GM19324 (cell line): ENCODE data around the gene ITGB8.

Experiments
- ATAC-seq: cut with Tn5 transposase; IDR thresholded peaks from one replicate; pipeline ENCODE4 v1.9.1; 2021; ENCODE audit warnings: mild to moderate bottlenecking, moderate library complexity; ENCODE audit not compliant: unreplicated experiment, low FRiP score

Gene ITGB8

DNA sequence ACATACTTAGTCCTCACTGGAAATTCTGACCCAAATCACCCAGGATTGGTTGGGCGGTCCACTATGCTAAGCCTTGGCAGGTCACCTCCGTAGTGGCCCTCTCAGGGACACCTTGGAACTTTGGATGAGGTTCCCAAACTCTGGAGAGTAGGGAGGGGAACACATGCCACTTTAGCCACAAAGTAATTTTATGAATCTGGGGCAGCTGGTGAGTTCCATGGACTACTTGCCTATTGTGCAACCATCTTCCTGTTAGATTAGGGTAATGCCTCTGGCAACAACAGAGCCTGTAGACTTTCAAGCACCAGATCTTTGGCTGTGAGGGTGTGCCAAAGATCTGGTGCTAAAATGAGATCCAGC lies 77.7 kb downstream of the ITGB8 start:
- ATAC-seq = no peak

DNA sequence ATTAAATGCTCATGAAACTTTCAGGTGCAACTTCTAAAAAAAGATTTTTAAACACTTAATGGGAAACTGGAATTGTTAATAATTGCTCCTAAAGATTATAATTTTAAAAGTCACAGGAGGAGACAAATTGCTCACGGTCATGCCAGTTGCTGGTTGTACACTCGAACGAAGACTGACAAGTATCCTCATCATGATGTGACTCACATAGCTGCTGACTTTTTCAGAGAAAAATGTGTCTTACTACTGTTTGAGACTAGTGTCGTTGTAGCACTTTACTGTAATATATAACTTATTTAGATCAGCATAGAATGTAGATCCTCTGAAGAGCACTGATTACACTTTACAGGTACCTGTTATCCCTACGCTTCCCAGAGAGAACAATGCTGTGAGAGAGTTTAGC lies 79.3 kb downstream of the ITGB8 start:
- no peak for ATAC-seq

DNA sequence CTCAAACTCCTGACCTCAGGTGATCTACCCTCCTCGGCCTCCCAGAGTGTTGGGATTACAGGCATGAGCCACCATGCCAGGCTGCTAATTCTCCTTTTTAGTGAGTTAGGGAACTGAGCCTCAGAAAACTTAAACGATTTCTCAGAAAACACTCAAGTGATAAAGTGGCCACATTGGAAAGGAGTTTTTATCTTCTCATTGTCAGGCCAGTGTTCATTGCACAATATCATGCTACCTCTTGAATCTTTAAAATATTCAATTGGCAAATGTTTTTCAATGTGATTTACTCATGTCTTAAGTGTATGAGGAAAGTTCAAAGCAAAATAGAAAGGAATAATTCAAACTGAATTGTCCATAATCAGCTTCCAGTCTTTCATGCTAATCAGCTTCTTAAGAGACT lies 80.7 kb downstream of the ITGB8 start:
- no peak for ATAC-seq

DNA sequence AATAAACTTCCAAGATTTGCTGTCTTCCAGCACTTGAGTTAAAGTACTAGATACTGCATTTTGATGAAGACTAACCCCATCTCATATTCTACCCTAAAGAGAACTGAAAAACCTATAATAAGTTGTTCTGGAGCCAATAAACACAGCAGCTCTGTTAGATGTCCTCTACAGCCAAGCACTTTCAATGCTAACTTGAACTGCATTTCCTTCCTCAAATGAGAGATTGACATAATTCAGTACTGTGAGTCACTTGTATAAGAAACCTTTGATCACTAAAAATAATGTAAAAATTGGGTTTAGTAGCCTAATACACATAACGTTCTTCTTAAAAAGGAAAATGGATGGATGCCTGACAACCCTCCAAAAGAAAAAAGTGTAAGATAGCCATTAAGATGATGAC lies 81.3 kb downstream of the ITGB8 start:
- ATAC-seq = no peak

DNA sequence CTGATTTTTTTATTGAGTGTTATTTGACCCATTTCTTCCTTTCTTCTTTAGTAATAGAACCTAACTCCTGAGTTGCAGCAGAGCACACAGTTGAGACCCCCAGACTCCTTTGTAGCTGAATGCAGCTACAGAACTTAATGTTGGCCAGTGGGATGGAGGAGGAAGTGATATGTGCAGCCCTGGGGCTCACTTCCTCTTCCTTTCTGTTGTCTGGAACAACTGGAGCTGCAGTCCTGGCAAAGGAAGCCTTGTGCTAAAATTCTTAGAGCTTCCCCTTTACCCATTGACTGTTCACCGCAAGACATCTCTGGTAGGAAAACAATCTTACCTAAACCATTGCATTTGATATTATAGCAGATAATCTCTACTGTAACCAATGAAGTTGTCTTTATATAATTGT lies 86.6 kb downstream of the ITGB8 start:
- ATAC-seq = no peak

DNA sequence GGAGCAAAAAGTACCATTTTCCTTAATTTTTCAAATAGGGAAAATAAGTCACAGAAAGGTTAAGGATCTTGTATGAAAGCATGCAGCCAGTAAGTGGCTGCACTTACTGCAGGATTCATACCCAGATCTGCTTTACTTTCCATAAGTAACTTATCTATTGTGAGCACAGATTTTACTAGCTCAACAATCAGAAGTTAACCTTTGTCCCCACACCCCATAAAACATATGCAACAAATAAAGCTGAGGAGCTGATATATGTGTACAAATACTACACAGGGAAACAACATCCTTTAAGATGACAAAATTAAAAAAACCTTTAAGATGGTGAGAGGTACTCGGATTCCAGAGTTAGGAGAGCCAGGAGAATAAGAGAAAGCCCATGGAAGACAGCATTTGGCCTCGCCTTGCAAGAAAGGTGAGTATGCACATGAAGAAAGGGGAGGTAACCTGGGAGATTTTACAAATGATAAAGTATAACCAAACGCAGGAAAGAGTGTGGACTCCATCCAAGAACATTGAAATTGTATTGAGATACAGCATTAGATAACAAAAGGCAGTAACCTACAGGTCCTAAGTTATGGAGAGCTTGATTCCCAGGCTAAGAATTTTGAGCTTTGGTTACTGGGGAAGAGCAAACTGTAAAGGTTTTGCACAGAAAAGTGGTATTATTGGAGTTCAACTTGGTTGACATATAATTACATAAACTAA lies 87.1 kb downstream of the ITGB8 start:
- ATAC-seq = no peak

DNA sequence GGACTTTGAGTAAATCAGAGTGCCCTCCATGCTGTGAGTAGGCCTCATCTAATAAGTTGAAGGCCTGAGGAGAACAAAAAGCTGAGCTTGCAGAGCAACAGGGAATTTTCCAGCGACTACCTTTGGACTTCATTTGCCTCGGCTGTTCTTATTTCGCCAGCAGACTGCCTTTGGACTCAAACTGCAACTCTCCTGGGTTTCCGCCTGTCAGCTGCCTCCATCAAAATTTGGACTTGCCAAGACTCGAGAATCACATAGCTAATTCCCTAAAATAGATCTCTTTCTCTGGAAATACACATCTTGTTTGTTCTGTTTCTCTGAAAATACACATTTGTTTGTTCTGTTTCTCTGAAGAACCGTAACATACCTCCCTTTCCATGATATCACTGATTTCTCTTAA lies 93.8 kb downstream of the ITGB8 start:
- ATAC-seq = no peak

DNA sequence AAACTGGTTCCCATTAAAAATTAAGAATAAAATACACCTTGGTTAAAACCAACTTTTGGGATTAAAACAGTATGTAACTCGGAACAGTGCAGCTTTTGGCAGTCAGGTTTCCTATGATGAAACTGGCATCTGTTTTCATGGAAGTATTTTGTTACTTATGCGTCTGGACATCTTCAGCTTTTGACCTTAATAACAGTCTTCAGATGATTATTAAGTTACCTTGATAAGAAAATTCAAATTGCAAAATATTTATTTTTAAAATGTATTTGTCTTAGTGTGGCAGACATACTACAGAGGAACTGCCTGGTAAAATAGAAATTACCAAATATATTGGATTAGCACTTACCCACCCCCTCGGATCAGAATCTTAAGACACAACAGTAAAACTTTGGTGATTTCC lies 100.0 kb downstream of the ITGB8 start:
- ATAC-seq = no peak

DNA sequence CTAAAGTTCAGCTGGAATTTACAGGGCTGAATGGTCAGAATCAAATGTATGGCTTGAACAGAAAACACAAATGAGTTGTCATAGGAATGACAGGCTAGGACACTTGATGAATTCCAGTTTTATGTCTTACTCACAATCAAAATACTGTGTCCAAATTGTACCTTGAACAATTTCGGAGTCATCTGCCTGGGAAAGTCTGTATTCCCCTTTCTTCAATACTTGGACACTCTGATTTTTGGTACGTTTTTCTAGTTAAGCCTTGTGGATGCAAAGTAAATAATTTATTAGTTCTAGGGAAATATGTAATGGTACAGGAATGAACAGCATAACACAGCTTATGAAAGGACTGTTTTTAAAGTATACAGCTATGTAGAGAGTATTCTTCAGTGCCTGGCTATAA lies 100.4 kb downstream of the ITGB8 start:
- ATAC-seq = no peak

DNA sequence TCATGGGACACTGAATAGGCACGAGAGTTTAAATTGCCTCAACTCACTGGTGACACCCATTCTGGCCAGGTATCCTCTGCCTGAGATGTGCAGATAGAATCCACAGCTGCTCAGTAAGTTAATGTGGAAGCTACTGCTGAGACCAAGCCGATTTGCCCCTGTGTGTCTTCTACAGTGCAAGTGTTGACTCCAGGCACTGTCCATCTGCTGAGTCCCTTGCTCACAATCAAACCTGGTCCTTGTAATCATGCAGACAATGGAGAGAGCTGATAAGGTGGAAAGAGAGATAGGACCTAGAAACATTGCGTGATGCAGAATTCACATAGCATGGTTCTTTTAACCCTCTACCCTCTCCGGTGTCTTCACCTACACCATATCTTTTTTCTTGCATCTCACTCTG lies 101.4 kb downstream of the ITGB8 start:
- no peak for ATAC-seq

DNA sequence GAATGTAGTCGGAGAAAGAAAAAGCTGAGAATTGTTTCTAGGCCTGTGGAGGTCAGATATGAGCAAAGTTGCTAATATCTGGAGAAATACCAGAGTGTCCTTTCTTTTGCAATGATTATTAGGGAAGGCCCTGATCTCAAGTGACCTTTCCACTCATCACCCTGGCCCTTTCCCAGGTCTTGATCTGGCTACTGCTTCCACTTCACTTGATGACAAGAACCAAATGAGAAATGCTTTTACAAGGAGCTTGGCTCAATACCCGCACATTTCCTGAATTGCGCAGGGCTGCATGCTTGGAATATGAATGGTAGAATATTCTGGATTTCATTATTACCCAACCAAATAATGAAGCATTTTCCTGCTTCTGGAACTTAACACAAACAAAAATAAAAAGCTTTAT lies 104.6 kb downstream of the ITGB8 start:
- ATAC-seq = no peak

DNA sequence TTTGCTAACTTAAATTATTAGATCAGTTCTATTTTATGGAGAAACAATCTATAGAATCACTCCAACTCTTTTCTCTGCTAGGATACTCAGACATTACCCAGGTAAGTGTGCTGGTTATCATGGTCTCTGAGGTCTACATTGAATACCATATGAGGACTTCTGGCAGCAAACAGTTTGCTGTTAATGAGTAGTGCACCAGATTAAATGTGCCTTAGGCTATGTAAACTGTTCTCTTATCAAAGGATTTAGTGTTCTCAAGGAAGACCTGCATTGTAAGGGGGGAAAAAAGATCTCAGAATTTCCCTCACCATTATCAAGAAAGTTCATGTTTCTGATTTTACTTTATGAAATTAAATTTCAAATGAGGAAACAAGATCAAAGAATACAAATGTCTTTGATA lies 107.5 kb downstream of the ITGB8 start:
- ATAC-seq = peak; percentile 4

DNA sequence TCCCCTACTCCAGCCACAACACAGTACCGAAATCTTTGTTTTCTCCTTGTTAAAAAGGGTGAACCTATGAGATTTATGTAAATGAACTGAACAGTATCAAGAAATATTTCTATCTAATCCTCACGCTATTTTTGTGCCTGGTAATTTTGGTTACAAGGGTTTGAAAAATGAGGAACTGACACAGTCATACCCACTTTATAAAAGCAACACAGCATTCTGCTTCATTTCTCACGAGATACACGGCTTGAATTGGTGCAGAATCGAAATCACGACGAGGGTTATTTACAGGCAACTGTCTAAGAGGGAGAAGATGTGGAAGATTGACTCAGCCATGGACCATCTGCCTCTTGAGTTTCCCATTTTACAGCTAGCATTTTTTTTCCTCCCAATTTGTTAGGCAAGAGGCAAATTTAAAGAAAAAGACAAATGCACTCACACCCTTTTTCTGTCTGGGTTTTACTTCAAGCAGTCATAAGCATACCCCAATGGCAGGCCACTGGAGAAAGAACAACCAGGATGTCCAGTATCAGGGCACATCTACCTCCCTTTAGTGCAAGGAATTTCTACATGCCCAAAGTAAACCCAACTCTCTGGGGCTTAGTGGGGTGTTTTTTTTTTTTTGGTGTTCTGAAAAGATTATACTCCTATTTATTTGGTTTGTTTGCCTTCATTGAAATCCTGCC lies 108.1 kb downstream of the ITGB8 start:
- ATAC-seq = peak; percentile 84

DNA sequence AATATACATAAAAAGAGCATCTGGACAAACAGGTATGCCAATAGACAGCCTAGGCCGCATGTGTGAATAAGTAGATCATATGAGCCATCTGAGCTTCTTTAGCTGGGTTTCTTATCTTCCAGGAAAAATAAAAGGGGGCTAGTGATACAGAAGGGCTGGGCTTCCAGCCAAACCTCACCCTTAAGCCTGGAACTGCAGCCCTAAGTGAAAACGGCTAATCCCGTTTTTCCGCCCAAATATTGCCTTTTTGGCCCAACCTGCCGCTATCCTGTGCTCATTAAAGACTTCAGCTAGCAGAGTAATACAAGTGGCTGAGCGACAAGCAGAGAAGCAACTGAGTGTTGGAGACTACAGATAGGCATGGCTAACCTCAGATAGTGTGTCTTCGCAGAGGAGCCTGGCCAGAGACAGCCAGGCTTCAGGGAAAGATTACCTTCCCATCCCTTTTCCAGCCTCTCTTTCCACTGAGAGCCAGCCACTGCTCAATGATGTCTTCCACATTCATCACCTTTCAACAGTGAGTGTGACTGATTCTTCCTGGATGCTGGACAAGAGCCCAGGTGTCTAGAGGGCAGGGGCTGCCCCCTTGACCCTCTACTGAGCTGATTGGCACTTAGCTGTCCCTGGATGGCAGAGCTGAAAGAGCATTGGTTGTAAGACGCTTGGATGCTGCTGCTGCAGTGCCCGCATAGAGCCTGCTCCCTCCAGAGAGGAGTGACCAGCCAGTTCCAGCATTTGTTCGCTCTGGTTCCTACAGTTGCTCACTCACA lies 108.9 kb downstream of the ITGB8 start:
- ATAC-seq = no peak

DNA sequence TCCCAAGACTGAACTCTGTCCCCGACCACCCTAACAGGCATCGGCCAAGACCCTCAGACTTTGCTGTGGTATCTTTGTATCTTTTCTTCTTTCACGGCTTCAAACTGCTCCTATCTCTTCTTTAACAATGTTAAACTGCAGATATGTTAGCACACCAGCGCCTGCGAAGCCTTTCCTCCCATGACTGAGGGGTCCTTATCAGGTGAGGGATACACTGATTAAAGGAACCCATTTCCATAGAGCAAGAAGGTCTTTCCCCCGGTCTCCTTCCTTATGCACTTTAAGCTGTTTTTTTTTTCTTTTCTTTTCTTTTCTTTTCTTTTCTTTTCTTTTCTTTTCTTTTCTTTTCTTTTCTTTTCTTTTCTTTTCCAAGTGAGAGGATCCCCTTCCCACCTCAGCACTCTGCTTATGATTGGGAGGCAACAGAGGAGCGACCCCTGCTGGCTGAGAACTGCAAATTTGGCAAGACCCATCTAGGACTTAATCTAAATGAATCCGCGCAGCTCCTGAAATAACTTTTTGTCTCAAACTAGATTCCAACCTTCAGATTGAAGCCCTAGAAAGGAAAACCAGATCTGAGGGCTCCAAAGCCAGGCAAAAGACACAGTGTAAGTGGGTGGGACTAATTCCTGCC lies 109.9 kb downstream of the ITGB8 start:
- ATAC-seq = no peak

DNA sequence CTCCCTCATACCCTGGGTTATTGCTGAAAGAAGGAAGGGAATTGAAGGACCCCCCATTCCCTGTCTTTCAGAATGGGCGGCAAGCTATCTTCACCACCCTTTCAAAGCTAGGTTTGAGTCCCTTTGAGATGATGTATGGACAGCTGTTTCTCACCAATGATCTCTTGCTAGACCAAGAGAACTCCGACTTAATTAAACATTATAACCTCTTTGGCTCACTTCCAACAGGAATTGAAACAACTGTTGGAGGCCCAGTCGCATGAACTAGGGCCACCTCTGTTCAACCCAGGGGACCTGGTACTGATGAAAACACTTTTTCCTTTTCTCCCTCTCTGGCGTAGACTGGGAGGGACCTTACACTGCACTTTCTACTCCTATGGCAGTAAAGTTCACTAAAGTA lies 110.6 kb downstream of the ITGB8 start:
- no peak for ATAC-seq

DNA sequence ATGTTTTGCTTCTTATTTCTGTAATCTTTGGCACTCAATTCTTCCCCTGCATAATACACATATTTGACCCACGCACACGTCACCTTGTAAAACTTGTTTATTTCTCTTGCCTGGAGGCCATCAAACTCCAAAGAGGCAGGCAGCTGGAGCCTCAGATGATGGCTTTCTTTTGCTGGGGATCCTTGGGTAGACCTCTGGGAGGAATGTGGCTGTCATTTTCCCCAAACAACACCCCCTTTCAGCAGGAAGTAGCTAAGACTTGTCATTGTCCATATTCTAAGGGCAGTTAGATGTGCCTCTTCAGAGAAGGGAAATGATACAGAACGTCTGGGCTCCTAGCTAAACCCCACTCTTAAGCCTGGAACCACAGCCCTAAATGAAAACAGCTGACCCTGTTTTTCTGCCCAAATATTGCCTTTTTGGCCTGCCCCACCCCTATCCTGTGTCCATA lies 111.3 kb downstream of the ITGB8 start:
- ATAC-seq = no peak

DNA sequence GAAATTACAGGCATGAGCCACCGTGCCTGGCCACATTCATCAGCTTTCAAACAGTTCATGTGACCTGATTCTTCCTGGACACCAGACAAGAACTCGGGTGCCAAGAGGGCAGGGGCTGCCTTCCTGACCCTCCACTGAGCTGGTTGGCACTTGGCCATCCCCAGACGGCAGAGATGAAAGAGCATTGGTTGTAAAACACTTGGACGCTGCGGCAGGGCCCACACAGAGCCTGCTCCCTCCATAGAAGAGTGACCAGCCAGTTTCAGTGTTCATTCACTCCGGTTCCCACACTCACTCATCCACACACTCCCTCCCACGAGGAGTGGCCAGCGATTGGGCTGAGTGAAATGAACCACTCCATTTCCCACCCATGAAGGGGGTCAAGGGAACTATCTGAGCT lies 112.3 kb downstream of the ITGB8 start:
- ATAC-seq = no peak

DNA sequence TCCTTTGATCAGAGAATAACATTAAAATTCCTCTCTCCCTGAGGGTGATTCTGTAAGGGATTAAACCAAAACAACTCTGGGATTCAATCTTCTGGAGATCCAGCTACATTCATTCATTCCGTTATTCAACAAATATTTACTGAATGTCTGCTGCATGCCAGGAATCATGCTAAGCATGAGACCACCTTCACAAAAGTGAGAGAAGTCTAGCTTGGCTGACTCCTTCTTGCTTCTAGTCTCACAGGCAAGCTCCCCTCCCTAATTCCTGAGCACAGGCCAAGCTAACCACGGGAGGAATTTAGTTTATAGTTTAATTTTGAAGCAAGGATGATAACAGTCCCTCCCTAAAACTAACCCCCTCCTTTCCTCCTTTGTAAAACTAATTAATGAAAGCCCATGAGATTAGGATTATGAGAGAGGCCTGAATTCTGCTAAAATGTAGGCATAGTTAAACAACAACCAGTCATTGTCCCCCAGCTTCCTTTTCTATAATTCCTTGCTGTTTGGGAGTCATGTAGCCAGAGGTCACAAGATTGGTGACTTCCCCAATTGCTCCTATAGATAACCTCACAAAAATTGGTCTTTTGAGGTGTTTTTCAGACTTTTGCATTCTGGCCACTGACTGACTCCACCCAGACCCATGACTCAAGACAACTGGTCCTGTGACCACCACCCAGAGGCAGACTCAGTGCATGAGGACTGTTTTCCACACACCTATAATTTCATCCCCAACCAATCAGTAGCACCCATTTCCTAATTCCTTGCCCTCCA lies 113.5 kb downstream of the ITGB8 start:
- ATAC-seq = no peak

DNA sequence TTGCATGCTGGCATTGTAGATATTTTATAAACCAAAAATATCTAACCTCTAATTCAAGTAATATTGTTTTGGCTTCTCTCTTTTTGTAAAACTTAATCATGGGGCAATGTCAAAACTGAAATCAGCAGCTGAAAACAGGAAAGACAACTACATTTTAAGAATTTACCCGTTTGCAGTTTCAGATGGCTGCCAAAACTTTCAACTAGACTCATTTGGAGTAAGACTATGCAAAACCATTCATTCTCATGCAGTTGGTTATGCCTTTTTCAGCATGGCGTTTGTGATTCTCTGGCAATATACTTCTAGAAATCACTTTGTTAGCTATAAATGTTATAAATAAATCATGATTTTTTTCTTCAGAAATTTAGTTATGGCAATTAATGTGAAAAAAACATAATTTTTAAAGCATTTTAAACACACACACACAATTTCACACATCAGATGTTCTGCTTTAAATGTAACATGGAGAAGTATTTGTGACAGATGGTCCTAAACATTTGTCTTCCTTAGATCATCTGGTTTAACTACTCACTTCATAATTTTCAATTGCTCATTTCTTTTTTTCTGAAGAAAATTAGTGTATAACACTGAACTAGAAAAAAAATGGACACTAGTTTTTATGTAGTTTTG lies 116.4 kb downstream of the ITGB8 start:
- peak; percentile 76 for ATAC-seq
